ENCODE measurements around the gene GMPPA. TPM values are rescaled to one million over a fixed set of nuclear protein-coding genes. Genes with fewer than 3 reads are reported as not detected.

The GMPPA gene
- total RNA-seq, 2 experiments from 2014 or later = 34.5 to 40.5 TPM

DNA sequence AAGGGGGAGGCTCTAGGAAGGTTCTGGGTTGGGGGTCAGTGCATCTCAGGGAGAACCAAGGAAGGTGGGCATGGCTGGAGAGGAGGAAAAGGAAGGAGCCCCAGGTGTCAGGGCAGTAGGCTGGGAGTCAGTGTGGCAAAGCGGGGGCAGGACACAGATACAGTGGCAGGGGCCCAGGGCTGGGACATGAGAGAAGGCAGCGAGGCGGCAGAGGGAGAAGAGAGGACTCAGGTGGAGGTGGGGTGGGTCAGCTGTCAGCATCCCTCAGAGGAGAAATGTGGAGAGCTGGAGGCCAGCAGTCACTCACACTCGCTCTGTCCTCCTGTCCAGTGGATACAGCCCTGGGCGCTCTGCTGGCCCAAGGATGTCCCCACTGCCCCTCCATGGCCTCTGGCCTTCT, 5.6 kb upstream of the GMPPA start:
- Mint-ChIP-seq H3K4me1 (peaks cover 6% of the 10 kb centered on the region), H3K27ac (no peak overlapping the region), H3K9me3 (no peaks in the 10 kb centered on the region), H3K36me3 (ENCODE audit: low read depth) (no peaks in the 10 kb centered on the region), H3K27me3 (peaks cover 45% of the 10 kb centered on the region), H3K4me3 (no peak overlapping the region)
- ChIA-PET CTCF (interaction anchor here (6.1 kb wide), 1 partner anchor 36 kb away, joined by 56 read pairs; no protein-coding TSS in a partner anchor), POLR2A (no interaction called here)
- no peak for DNase-seq

- H3K27me3 Mint-ChIP-seq = peaks cover 50% of the 10 kb centered on the region
- no peaks in the 10 kb centered on the region for H3K9me3 Mint-ChIP-seq
- no peak overlapping the region for H3K4me3 Mint-ChIP-seq
- peaks cover 23% of the 10 kb centered on the region for H3K4me1 Mint-ChIP-seq
- H3K36me3 Mint-ChIP-seq (ENCODE audit: low read depth) = no peaks in the 10 kb centered on the region
- no peak for DNase-seq
- CTCF ChIA-PET = interaction anchor here (0.8 to 7.0 kb wide), 12 partner anchors 9 to 200 kb away, joined by 3 to 58 read pairs (median 5); partner anchors contain the start of genes CHPF and TMEM198
- POLR2A ChIA-PET = no interaction called here
- H3K27ac Mint-ChIP-seq = no peak overlapping the region
Measured at GRCh38 chr2:219494952-219495530, 3.6 kb upstream of the GMPPA start.

- no peaks in the 10 kb centered on the region for H3K9me3 Mint-ChIP-seq
- ChIA-PET POLR2A (no interaction called here), CTCF (interaction anchor here (0.8 to 7.0 kb wide), 12 partner anchors 8 to 201 kb away, joined by 3 to 58 read pairs (median 5); partner anchors contain the start of genes CHPF and TMEM198)
- peaks cover 29% of the 10 kb centered on the region for H3K4me1 Mint-ChIP-seq
- H3K27me3 Mint-ChIP-seq = peaks cover 50% of the 10 kb centered on the region
- H3K27ac Mint-ChIP-seq = no peak overlapping the region
- no peaks in the 10 kb centered on the region for H3K36me3 Mint-ChIP-seq (ENCODE audit: low read depth)
- peak; percentile 64 for DNase-seq
- H3K4me3 Mint-ChIP-seq = no peak overlapping the region
Measured at GRCh38 chr2:219495531-219496122, 3.1 kb upstream of the GMPPA start.

DNA sequence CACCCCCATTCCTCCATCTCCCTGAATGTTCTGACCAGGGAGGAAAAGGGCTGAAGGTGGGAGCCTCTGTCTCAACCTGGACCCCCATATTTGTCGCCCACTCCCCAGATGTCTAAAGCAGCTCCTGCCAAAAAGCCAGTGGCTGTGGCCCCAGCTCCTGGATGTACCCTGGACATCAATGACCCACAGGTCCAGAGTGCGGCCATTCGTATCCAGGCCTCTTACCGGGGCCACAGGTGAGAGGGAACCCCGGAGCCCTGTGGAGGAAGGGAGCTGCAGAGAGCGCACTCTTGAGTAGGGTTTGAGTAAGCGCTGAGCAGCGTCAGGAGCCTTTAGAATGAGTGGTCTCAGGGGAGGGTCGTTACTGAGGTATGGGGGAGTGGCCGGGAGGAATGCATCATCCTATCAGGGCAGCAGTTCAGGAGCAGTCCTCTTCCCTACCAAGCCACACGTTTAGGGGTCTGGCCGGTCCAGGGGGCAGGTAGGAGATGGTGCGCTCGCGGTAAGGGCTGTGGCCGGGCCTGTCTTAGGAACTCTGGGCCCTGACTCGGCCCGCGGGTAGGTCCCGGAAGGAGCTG, 2.4 kb upstream of the GMPPA start:
- peaks cover 50% of the 10 kb centered on the region for H3K27me3 Mint-ChIP-seq
- no peaks in the 10 kb centered on the region for H3K36me3 Mint-ChIP-seq (ENCODE audit: low read depth)
- H3K27ac Mint-ChIP-seq = no peak overlapping the region
- no peaks in the 10 kb centered on the region for H3K9me3 Mint-ChIP-seq
- POLR2A ChIA-PET = no interaction called here
- CTCF ChIA-PET = interaction anchor here (1.0 to 7.0 kb wide), 13 partner anchors 9 to 201 kb away, joined by 3 to 58 read pairs (median 5); partner anchors contain the start of genes CHPF and TMEM198
- peaks cover 33% of the 10 kb centered on the region for H3K4me1 Mint-ChIP-seq
- DNase-seq = no peak
- no peak overlapping the region for H3K4me3 Mint-ChIP-seq

GRCh38 chr2:219496825-219497494, 1.7 kb upstream of the GMPPA start:
- no peaks in the 10 kb centered on the region for H3K9me3 Mint-ChIP-seq
- peak overlapping the region; percentile 85 for H3K4me3 Mint-ChIP-seq
- H3K4me1 Mint-ChIP-seq = peaks cover 35% of the 10 kb centered on the region
- CTCF ChIA-PET = interaction anchor here (0.6 to 7.0 kb wide), 11 partner anchors 8 to 244 kb away, joined by 3 to 58 read pairs (median 4); partner anchors contain the start of genes CHPF, TMEM198 and TUBA4B
- POLR2A ChIA-PET = no interaction called here
- DNase-seq = no peak
- peaks cover 50% of the 10 kb centered on the region for H3K27me3 Mint-ChIP-seq
- no peaks in the 10 kb centered on the region for H3K36me3 Mint-ChIP-seq (ENCODE audit: low read depth)
- no peak overlapping the region for H3K27ac Mint-ChIP-seq

DNA sequence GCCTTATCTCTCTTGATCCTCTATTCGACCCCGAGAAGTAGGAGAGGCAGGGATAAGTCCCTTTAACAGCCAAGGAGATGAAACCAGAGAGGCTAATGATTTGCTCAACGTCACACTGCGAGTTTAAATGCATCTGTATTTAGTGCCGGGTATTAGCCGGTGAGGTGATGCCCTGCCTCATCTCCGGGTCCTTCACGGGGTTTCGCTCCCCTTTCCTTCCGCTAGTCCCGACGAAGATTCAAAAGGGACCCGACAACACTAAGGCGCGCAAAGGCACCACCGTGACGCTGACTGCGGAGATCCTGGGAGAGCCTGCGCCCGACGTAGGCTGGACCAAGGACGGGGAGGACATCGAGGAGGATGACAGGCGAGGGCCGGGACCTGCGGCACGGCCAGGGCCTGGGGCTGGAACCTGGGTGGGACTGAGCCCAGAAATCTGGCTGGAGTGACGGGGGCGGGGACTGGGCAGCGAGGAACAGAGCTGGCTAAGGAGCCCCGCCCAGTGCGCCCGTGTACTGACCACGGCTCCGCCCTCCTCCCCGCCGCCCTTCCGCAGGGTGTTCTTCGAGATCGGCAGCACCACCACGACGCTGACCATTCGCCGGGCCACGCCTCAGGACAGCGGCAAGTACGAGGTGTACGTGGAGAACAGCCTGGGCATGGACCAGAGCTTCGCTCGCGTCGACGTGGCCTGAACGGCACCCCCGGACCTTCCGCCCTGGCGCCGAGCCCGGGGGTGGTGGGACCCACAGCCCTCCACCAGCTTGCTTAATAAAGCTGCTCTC, 1.0 kb upstream of the GMPPA start:
- Mint-ChIP-seq H3K27ac (no peak overlapping the region), H3K9me3 (no peaks in the 10 kb centered on the region), H3K27me3 (peaks cover 46% of the 10 kb centered on the region), H3K36me3 (ENCODE audit: low read depth) (no peaks in the 10 kb centered on the region), H3K4me1 (peaks cover 35% of the 10 kb centered on the region), H3K4me3 (peak overlapping the region; percentile 85)
- DNase-seq = peak; percentile 34
- CTCF ChIA-PET = interaction anchor here (0.9 to 7.0 kb wide), 11 partner anchors 12 to 203 kb away, joined by 3 to 58 read pairs (median 4); partner anchors contain the start of genes CHPF and TMEM198
- POLR2A ChIA-PET = no interaction called here

GRCh38 chr2:219499058-219499307, 292 bp downstream of the GMPPA start:
- CTCF ChIA-PET = interaction anchor here (0.6 to 7.0 kb wide), 12 partner anchors 11 to 144 kb away, joined by 3 to 58 read pairs (median 4); partner anchors contain the start of genes CHPF and TMEM198
- Mint-ChIP-seq H3K27me3 (peaks cover 37% of the 10 kb centered on the region), H3K27ac (peak overlapping the region; percentile 85)

DNA sequence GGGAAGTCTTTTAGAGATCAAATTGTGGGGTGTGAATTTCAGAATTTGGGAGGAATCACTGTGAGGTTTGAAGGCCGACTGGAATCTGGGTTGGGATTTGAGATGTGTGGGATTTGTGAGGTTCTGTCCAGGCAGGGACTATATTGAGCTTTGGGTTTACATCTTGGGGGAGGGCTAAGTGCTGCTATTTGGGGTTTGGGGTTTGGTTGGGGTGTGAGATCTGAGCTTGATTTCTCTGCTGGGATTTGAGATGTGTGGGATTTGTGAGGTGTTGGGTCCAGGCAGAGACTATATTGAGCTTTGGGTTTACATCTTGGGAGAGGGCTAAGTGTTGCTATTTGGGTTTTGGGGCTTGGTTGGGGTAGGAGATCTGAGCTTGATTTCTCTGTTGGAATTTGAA, 864 bp downstream of the GMPPA start:
- DNase-seq = no peak

More at GRCh38 chr2:219499058-219499307, 292 bp downstream of the GMPPA start:
- Mint-ChIP-seq H3K9me3 (no peaks in the 10 kb centered on the region), H3K4me3 (peak overlapping the region; percentile 85), H3K36me3 (ENCODE audit: low read depth) (no peaks in the 10 kb centered on the region), H3K4me1 (peaks cover 35% of the 10 kb centered on the region)
- DNase-seq = no peak
- POLR2A ChIA-PET = interaction anchor here (0.6 kb wide), 1 partner anchor 490 kb away, joined by 6 read pairs; no protein-coding TSS in a partner anchor

GRCh38 chr2:219500135-219500534, 1.4 kb downstream of the GMPPA start:
- DNase-seq = no peak
- peak overlapping the region; percentile 85 for H3K4me3 Mint-ChIP-seq
- H3K27ac Mint-ChIP-seq = no peak overlapping the region
- peaks cover 3% of the 10 kb centered on the region for H3K36me3 Mint-ChIP-seq (ENCODE audit: low read depth)
- POLR2A ChIA-PET = no interaction called here
- H3K4me1 Mint-ChIP-seq = peaks cover 35% of the 10 kb centered on the region
- H3K9me3 Mint-ChIP-seq = no peaks in the 10 kb centered on the region
- CTCF ChIA-PET = interaction anchor here (1.0 to 7.0 kb wide), 4 partner anchors 9 to 42 kb away, joined by 3 to 58 read pairs (median 19); partner anchors contain the start of genes CHPF and TMEM198
- peaks cover 26% of the 10 kb centered on the region for H3K27me3 Mint-ChIP-seq

More for the DNA sequence above, 864 bp downstream of the GMPPA start:
- Mint-ChIP-seq H3K9me3 (no peaks in the 10 kb centered on the region), H3K4me3 (peak overlapping the region; percentile 85), H3K27ac (peak overlapping the region; percentile 85), H3K36me3 (ENCODE audit: low read depth) (peaks cover 3% of the 10 kb centered on the region), H3K27me3 (peaks cover 32% of the 10 kb centered on the region), H3K4me1 (peaks cover 35% of the 10 kb centered on the region)
- ChIA-PET POLR2A (no interaction called here), CTCF (interaction anchor here (1.0 to 7.0 kb wide), 7 partner anchors 10 to 106 kb away, joined by 3 to 58 read pairs (median 4); partner anchors contain the start of genes CHPF and TMEM198)

- no peak for DNase-seq
- ChIA-PET POLR2A (no interaction called here), CTCF (interaction anchor here (0.7 kb wide), 1 partner anchor 28 kb away, joined by 4 read pairs; no protein-coding TSS in a partner anchor)
- Mint-ChIP-seq H3K27me3 (peaks cover 11% of the 10 kb centered on the region), H3K4me3 (no peak overlapping the region), H3K9me3 (no peaks in the 10 kb centered on the region), H3K4me1 (peaks cover 33% of the 10 kb centered on the region), H3K27ac (no peak overlapping the region), H3K36me3 (ENCODE audit: low read depth) (peaks cover 6% of the 10 kb centered on the region)
Measured at GRCh38 chr2:219501849-219502248, 3.2 kb downstream of the GMPPA start.

- no peak overlapping the region for H3K4me3 Mint-ChIP-seq
- ChIA-PET POLR2A (no interaction called here), CTCF (no interaction called here)
- no peak for DNase-seq
- H3K36me3 Mint-ChIP-seq (ENCODE audit: low read depth) = peaks cover 6% of the 10 kb centered on the region
- peaks cover 5% of the 10 kb centered on the region for H3K27me3 Mint-ChIP-seq
- H3K27ac Mint-ChIP-seq = no peak overlapping the region
- H3K9me3 Mint-ChIP-seq = no peaks in the 10 kb centered on the region
- peaks cover 29% of the 10 kb centered on the region for H3K4me1 Mint-ChIP-seq
Measured at GRCh38 chr2:219502618-219503017, 3.9 kb downstream of the GMPPA start.

DNA sequence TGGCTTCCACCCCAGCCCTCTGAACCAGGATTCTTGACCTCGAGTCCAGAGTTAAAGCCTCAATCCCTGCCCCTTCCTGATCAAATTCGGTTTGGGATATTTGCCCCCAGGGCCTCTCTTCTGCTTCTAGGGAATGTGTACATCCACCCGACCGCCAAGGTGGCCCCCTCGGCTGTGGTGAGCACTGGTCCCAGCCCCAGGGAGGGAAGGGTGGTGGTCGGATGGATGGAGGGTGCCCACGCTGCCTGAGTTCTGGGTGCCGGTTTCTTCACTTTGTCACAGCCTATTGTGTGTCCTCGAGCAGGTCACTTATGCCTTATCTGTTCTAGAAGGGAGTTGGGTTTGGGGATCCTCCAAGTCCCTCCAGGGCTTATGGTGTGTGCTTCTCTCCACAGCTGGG, 6.9 kb downstream of the GMPPA start:
- Mint-ChIP-seq H3K27me3 (peaks cover 13% of the 10 kb centered on the region), H3K27ac (no peak overlapping the region), H3K36me3 (ENCODE audit: low read depth) (peaks cover 6% of the 10 kb centered on the region), H3K9me3 (no peaks in the 10 kb centered on the region), H3K4me3 (no peak overlapping the region), H3K4me1 (peaks cover 16% of the 10 kb centered on the region)
- ChIA-PET CTCF (interaction anchor here (1.8 kb wide), 1 partner anchor 10 kb away, joined by 5 read pairs; a partner anchor contains a TSS), POLR2A (no interaction called here)
- DNase-seq = no peak

Data from activated CD4-positive, alpha-beta T cell treated with anti-CD3 and anti-CD28 coated beads, Interleukin-2, amount 10 ng/mL, durations not matched to agents 7 days and 5 days (primary cell).